WTC11 (cell line): ENCODE data around the gene REEP6. TPM values are rescaled to one million over a fixed set of nuclear protein-coding genes. Genes with fewer than 3 reads are reported as not detected.

Experiments
- ATAC-seq: fragments of 200-7000 bp; cut with Tn5 transposase; 2 replicates; pipeline ENCODE4 v1.10.0; 2021; ENCODE audit warnings: mild to moderate bottlenecking, moderate library complexity
- CTCF ChIA-PET: fragments of 300-600 bp; sonication (Branson Sonifier 250); formaldehyde crosslinking; loops from one replicate; lab custom pipeline; 2021; ENCODE audit warnings: antibody characterized with exemption; lab: Charles Lee
- POLR2A ChIA-PET: fragments of 350-600 bp; sonication (Branson Sonifier 250); formaldehyde crosslinking; loops from one replicate; lab custom pipeline; 2021; ENCODE audit warnings: antibody characterized with exemption; lab: Charles Lee
- DNase-seq: peaks from one replicate; pipeline ENCODE4 v3.0.0; 2021; ENCODE audit warnings: low spot score
- H3K27ac Mint-ChIP-seq: 2 replicates; pipeline ENCODE4 v1.8.0; 2021; ENCODE audit warnings: mixed read lengths
- H3K27me3 Mint-ChIP-seq: 2 replicates; pipeline ENCODE4 v1.8.0; 2021; ENCODE audit warnings: low read depth, mild to moderate bottlenecking, moderate library complexity, mixed read lengths
- H3K36me3 Mint-ChIP-seq: 2 replicates; pipeline ENCODE4 v1.8.0; 2021; ENCODE audit warnings: mixed read lengths
- H3K4me1 Mint-ChIP-seq: 2 replicates; pipeline ENCODE4 v1.8.0; 2022; ENCODE audit warnings: mixed read lengths
- H3K4me3 Mint-ChIP-seq: 2 replicates; pipeline ENCODE4 v1.8.0; 2021; ENCODE audit warnings: mild to moderate bottlenecking, moderate library complexity, mixed read lengths
- H3K9me3 Mint-ChIP-seq: 2 replicates; pipeline ENCODE4 v1.8.0; 2021; ENCODE audit warnings: mixed read lengths
- CBFB ChIP-seq: sonication (generic); formaldehyde crosslinking; IDR thresholded peaks from 2 replicates; pipeline ENCODE4 v1.8.1; 2022; ENCODE audit warnings: mild to moderate bottlenecking, low read depth, missing genetic modification reagents
- ESRRA ChIP-seq: sonication (generic); formaldehyde crosslinking; IDR thresholded peaks from 2 replicates; pipeline ENCODE4 v1.8.1; 2022; ENCODE audit warnings: mild to moderate bottlenecking, missing genetic modification reagents, borderline replicate concordance
- FOXK1 ChIP-seq: sonication (generic); formaldehyde crosslinking; IDR thresholded peaks from 2 replicates; pipeline ENCODE4 v1.8.0; 2022; ENCODE audit warnings: mild to moderate bottlenecking, moderate library complexity, missing genetic modification reagents
- GRHL2 ChIP-seq: fragments of 250-450 bp; sonication (Bioruptor Pico); IDR thresholded peaks from 2 replicates; pipeline ENCODE4 v1.8.0; 2022; ENCODE audit warnings: mild to moderate bottlenecking, moderate library complexity; ENCODE audit not compliant: insufficient replicate concordance, severe bottlenecking
- JUN ChIP-seq: sonication (generic); formaldehyde crosslinking; IDR thresholded peaks from 2 replicates; pipeline ENCODE4 v1.8.0; 2023; ENCODE audit warnings: mild to moderate bottlenecking, missing genetic modification reagents
- NFE2L1 ChIP-seq: sonication (generic); formaldehyde crosslinking; IDR thresholded peaks from 2 replicates; pipeline ENCODE4 v1.8.1; 2023; ENCODE audit warnings: missing genetic modification reagents
- NR3C1 ChIP-seq: sonication (generic); formaldehyde crosslinking; conservative IDR thresholded peaks from 2 replicates; pipeline ENCODE4 v1.8.1; 2023; ENCODE audit warnings: low read depth, mild to moderate bottlenecking, missing genetic modification reagents
- RORB ChIP-seq: fragments of 250-450 bp; sonication (Bioruptor Pico); IDR thresholded peaks from 2 replicates; pipeline ENCODE4 v1.9.0; 2021; ENCODE audit warnings: mild to moderate bottlenecking
- TCF7 ChIP-seq: sonication (generic); formaldehyde crosslinking; IDR thresholded peaks from 2 replicates; pipeline ENCODE4 v1.8.0; 2022; ENCODE audit warnings: mild to moderate bottlenecking, low read depth, missing genetic modification reagents, moderate library complexity
- TEAD1 ChIP-seq: sonication (generic); formaldehyde crosslinking; IDR thresholded peaks from 2 replicates; pipeline ENCODE4 v1.8.0; 2022; ENCODE audit warnings: mild to moderate bottlenecking, missing genetic modification reagents
- ZNF219 ChIP-seq: sonication (generic); formaldehyde crosslinking; IDR thresholded peaks from 2 replicates; pipeline ENCODE4 v1.8.0; 2023; ENCODE audit warnings: missing genetic modification reagents, mild to moderate bottlenecking, borderline replicate concordance
- ZNF232 ChIP-seq: sonication (generic); formaldehyde crosslinking; IDR thresholded peaks from 2 replicates; pipeline ENCODE4 v1.8.0; 2022; ENCODE audit warnings: mild to moderate bottlenecking, missing genetic modification reagents
- ZNF317 ChIP-seq: sonication (generic); formaldehyde crosslinking; IDR thresholded peaks from 2 replicates; pipeline ENCODE4 v1.8.1; 2023; ENCODE audit warnings: low read depth, mild to moderate bottlenecking, moderate library complexity, missing genetic modification reagents, borderline replicate concordance
- ZNF396 ChIP-seq: fragments of 250-450 bp; sonication (Bioruptor Pico); IDR thresholded peaks from 2 replicates; pipeline ENCODE4 v1.8.0; 2021; ENCODE audit warnings: mild to moderate bottlenecking, moderate library complexity, borderline replicate concordance
- ZNF416 ChIP-seq: fragments of 250-450 bp; sonication (Bioruptor Pico); IDR thresholded peaks from 2 replicates; pipeline ENCODE4 v1.9.0; 2021; ENCODE audit warnings: mild to moderate bottlenecking, inconsistent platforms
- ZNF423 ChIP-seq: fragments of 250-450 bp; sonication (Bioruptor Pico); IDR thresholded peaks from 2 replicates; pipeline ENCODE4 v2.1.2; 2022; ENCODE audit warnings: mild to moderate bottlenecking, moderate library complexity
- total RNA-seq: library from RNA; stranded (reverse); gene quantifications from 3 replicates; pipeline ENCODE4 v1.2.3, GENCODE V29; 2021
- TF ChIP-seq, protein P1 (sequence below): sonication (generic); formaldehyde crosslinking; IDR thresholded peaks from 2 replicates; pipeline ENCODE4 v1.8.0; 2022; ENCODE audit warnings: mild to moderate bottlenecking, missing genetic modification reagents
- TF ChIP-seq, protein P2 (sequence below): sonication (generic); formaldehyde crosslinking; IDR thresholded peaks from 2 replicates; pipeline ENCODE4 v1.8.1; 2023; ENCODE audit warnings: mild to moderate bottlenecking, missing genetic modification reagents, borderline replicate concordance
- TF ChIP-seq, protein P3 (sequence below): sonication (generic); formaldehyde crosslinking; IDR thresholded peaks from 2 replicates; pipeline ENCODE4 v1.8.1; 2023; ENCODE audit warnings: mild to moderate bottlenecking, missing genetic modification reagents
- TF ChIP-seq, protein P4 (sequence below): fragments of 200-600 bp; IDR thresholded peaks from 2 replicates; pipeline ENCODE4 v1.8.0; 2022; ENCODE audit warnings: antibody characterized with exemption
- TF ChIP-seq, protein P5 (sequence below): fragments of 250-450 bp; sonication (Bioruptor Pico); IDR thresholded peaks from 2 replicates; pipeline ENCODE4 v1.9.0; 2021; ENCODE audit warnings: mild to moderate bottlenecking
- TF ChIP-seq, protein P6 (sequence below): sonication (generic); formaldehyde crosslinking; IDR thresholded peaks from 2 replicates; pipeline ENCODE4 v1.8.0; 2023; ENCODE audit warnings: mild to moderate bottlenecking, missing genetic modification reagents

Gene REEP6
- total RNA-seq, 1 experiment from 2014 or later: 17.0 TPM

DNA sequence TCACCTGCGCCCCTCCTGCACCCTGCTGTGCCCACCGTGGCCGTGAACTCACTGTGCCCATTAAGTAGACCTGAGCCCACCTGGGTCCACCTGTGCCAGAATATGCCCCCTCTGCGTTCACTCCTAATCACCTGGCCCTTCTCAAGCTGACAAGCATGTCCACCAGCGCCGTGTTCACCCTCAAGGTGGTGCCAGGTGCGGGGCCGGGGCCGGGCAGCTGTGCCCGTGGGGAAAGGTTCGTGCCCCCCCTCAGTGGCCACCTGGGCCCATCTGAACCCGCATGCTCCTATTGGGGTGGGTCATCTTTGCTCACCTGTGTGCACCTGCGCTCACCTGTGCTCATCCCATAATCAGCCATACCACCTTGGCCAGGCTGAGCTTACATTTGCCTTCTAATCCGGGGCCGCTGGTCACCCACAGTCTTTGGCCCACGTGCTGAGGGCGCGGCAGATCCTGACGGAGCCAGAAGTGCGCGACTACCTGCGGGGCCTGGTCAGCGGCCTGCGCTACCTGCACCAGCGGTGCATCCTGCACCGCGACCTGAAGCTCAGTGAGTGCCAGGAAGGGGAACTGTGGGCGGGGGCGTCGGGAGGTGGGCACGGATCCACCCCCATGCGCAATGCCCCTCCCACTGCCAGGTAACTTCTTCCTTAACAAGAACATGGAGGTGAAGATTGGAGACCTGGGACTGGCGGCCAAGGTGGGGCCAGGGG, 35.2 kb downstream of the REEP6 start:
- H3K4me1 Mint-ChIP-seq: peaks cover 5% of the 10 kb centered on the region
- H3K27me3 Mint-ChIP-seq: peaks cover 48% of the 10 kb centered on the region
- H3K4me3 Mint-ChIP-seq: no peak overlapping the region
- POLR2A ChIA-PET: no interaction called here
- DNase-seq (no peak), ATAC-seq (no peak)
- no peaks in the 10 kb centered on the region for H3K9me3 Mint-ChIP-seq
- H3K27ac Mint-ChIP-seq: no peak overlapping the region
- CTCF ChIA-PET: interaction anchor here (1.2 kb wide), 1 partner anchor 20 kb away, joined by 4 read pairs; no protein-coding TSS in a partner anchor
- TF ChIP-seq ESRRA (no peak), ZNF232 (CRISPR knock-in tag) (no peak), ZNF416 (CRISPR knock-in tag) (no peak), ZNF219 (CRISPR knock-in tag) (no peak)
- TF ChIP-seq, protein P1, sequence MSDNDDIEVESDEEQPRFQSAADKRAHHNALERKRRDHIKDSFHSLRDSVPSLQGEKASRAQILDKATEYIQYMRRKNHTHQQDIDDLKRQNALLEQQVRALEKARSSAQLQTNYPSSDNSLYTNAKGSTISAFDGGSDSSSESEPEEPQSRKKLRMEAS (CRISPR knock-in tag): no peak
- TF ChIP-seq, protein P2, sequence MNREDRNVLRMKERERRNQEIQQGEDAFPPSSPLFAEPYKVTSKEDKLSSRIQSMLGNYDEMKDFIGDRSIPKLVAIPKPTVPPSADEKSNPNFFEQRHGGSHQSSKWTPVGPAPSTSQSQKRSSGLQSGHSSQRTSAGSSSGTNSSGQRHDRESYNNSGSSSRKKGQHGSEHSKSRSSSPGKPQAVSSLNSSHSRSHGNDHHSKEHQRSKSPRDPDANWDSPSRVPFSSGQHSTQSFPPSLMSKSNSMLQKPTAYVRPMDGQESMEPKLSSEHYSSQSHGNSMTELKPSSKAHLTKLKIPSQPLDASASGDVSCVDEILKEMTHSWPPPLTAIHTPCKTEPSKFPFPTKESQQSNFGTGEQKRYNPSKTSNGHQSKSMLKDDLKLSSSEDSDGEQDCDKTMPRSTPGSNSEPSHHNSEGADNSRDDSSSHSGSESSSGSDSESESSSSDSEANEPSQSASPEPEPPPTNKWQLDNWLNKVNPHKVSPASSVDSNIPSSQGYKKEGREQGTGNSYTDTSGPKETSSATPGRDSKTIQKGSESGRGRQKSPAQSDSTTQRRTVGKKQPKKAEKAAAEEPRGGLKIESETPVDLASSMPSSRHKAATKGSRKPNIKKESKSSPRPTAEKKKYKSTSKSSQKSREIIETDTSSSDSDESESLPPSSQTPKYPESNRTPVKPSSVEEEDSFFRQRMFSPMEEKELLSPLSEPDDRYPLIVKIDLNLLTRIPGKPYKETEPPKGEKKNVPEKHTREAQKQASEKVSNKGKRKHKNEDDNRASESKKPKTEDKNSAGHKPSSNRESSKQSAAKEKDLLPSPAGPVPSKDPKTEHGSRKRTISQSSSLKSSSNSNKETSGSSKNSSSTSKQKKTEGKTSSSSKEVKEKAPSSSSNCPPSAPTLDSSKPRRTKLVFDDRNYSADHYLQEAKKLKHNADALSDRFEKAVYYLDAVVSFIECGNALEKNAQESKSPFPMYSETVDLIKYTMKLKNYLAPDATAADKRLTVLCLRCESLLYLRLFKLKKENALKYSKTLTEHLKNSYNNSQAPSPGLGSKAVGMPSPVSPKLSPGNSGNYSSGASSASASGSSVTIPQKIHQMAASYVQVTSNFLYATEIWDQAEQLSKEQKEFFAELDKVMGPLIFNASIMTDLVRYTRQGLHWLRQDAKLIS (CRISPR knock-in tag): no peak
- TF ChIP-seq, protein P3, sequence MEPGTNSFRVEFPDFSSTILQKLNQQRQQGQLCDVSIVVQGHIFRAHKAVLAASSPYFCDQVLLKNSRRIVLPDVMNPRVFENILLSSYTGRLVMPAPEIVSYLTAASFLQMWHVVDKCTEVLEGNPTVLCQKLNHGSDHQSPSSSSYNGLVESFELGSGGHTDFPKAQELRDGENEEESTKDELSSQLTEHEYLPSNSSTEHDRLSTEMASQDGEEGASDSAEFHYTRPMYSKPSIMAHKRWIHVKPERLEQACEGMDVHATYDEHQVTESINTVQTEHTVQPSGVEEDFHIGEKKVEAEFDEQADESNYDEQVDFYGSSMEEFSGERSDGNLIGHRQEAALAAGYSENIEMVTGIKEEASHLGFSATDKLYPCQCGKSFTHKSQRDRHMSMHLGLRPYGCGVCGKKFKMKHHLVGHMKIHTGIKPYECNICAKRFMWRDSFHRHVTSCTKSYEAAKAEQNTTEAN: no peak
- TF ChIP-seq, protein P4, sequence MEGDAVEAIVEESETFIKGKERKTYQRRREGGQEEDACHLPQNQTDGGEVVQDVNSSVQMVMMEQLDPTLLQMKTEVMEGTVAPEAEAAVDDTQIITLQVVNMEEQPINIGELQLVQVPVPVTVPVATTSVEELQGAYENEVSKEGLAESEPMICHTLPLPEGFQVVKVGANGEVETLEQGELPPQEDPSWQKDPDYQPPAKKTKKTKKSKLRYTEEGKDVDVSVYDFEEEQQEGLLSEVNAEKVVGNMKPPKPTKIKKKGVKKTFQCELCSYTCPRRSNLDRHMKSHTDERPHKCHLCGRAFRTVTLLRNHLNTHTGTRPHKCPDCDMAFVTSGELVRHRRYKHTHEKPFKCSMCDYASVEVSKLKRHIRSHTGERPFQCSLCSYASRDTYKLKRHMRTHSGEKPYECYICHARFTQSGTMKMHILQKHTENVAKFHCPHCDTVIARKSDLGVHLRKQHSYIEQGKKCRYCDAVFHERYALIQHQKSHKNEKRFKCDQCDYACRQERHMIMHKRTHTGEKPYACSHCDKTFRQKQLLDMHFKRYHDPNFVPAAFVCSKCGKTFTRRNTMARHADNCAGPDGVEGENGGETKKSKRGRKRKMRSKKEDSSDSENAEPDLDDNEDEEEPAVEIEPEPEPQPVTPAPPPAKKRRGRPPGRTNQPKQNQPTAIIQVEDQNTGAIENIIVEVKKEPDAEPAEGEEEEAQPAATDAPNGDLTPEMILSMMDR: no peak
- TF ChIP-seq, protein P5, sequence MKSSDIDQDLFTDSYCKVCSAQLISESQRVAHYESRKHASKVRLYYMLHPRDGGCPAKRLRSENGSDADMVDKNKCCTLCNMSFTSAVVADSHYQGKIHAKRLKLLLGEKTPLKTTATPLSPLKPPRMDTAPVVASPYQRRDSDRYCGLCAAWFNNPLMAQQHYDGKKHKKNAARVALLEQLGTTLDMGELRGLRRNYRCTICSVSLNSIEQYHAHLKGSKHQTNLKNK (CRISPR knock-in tag): no peak
- TF ChIP-seq, protein P6, sequence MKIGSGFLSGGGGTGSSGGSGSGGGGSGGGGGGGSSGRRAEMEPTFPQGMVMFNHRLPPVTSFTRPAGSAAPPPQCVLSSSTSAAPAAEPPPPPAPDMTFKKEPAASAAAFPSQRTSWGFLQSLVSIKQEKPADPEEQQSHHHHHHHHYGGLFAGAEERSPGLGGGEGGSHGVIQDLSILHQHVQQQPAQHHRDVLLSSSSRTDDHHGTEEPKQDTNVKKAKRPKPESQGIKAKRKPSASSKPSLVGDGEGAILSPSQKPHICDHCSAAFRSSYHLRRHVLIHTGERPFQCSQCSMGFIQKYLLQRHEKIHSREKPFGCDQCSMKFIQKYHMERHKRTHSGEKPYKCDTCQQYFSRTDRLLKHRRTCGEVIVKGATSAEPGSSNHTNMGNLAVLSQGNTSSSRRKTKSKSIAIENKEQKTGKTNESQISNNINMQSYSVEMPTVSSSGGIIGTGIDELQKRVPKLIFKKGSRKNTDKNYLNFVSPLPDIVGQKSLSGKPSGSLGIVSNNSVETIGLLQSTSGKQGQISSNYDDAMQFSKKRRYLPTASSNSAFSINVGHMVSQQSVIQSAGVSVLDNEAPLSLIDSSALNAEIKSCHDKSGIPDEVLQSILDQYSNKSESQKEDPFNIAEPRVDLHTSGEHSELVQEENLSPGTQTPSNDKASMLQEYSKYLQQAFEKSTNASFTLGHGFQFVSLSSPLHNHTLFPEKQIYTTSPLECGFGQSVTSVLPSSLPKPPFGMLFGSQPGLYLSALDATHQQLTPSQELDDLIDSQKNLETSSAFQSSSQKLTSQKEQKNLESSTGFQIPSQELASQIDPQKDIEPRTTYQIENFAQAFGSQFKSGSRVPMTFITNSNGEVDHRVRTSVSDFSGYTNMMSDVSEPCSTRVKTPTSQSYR: no peak
- H3K36me3 Mint-ChIP-seq: no peaks in the 10 kb centered on the region

DNA sequence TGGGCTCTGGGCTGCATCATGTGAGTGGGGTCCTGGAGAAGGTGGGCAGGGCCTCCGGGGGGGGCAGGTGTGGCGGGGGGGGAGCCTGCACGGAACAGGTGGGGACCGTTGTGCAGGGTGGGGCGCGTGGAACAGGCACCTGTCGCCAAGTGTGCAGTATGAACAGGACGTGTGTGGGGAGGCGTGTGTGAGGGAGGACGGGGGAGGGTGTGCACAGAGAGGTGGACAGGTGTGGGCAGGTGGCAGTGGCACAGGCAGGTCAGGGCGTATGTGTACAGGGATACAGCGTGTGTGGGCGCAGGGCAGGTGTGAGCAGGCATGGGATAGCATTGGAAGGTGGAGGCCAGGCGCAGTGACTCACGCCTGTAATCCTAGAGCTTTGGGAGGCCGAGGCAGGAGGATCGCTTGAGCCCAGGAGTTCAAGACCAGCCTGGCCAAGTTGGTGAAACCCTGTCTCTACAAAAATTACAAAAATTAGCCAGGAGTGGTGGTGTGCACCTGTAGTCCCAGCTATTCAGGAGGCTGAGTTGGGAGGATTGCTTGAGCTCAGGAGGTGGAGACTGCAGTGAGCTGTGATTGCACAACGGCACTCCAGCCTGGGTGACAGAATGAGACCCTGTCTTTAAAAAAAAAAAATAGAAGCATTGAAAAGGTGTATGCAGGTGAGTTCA, 36.1 kb downstream of the REEP6 start:
- CTCF ChIA-PET: no interaction called here
- H3K27ac Mint-ChIP-seq: no peak overlapping the region
- TF ChIP-seq RORB (CRISPR knock-in tag) (no peak), JUN (CRISPR knock-in tag) (no peak), ZNF396 (CRISPR knock-in tag) (no peak), NFE2L1 (CRISPR knock-in tag) (no peak), CBFB (no peak), TCF7 (CRISPR knock-in tag) (no peak), NR3C1 (CRISPR knock-in tag) (no peak), FOXK1 (CRISPR knock-in tag) (no peak), GRHL2 (no peak), ZNF423 (no peak), ZNF317 (CRISPR knock-in tag) (no peak), TEAD1 (CRISPR knock-in tag) (no peak)
- TF ChIP-seq, all 79 proteins: peak for 0
- ATAC-seq: no peak
- POLR2A ChIA-PET: no interaction called here
- H3K27me3 Mint-ChIP-seq: peaks cover 40% of the 10 kb centered on the region
- peaks cover 5% of the 10 kb centered on the region for H3K4me1 Mint-ChIP-seq
- no peaks in the 10 kb centered on the region for H3K9me3 Mint-ChIP-seq
- H3K4me3 Mint-ChIP-seq: no peak overlapping the region
- DNase-seq: no peak
- H3K36me3 Mint-ChIP-seq: no peaks in the 10 kb centered on the region
